Astrocyte (in vitro differentiated cells and primary cell): ENCODE data around the gene PRKCH.

ENCODE experiments used
- EZH2 ChIP-seq: IDR thresholded peaks from 2 replicates; pipeline ENCODE4 v1.6.1; 2012; ENCODE audit warnings: mild to moderate bottlenecking, low read length, inconsistent platforms; ENCODE audit not compliant: insufficient read depth
- TF ChIP-seq, protein P1 (sequence below): IDR thresholded peaks from 2 replicates; pipeline ENCODE4 v1.5.1; 2011; ENCODE audit warnings: low read depth, mild to moderate bottlenecking, inconsistent platforms, low read length, moderate library complexity; ENCODE audit not compliant: insufficient read depth

DNA sequence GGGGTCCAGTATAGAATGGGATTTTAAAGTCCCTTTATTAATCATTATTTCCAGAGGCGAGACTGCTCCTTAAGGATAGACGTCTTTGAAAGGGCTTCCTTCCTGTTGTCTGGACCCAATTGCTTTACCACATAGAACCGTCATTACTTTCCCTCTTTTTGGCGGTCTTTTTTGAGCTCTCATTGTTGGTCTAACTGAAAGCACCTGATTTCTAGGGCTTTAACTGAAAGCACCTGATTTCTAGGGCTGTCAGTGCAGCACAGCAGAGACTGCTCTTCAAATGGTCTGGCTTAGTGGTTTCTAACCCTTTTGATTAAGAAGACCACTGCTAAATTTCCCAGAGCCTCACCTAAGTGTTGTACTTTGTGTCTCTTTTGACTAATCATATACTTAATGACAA, 95.8 kb downstream of the PRKCH start:
- TF ChIP-seq, protein P1, sequence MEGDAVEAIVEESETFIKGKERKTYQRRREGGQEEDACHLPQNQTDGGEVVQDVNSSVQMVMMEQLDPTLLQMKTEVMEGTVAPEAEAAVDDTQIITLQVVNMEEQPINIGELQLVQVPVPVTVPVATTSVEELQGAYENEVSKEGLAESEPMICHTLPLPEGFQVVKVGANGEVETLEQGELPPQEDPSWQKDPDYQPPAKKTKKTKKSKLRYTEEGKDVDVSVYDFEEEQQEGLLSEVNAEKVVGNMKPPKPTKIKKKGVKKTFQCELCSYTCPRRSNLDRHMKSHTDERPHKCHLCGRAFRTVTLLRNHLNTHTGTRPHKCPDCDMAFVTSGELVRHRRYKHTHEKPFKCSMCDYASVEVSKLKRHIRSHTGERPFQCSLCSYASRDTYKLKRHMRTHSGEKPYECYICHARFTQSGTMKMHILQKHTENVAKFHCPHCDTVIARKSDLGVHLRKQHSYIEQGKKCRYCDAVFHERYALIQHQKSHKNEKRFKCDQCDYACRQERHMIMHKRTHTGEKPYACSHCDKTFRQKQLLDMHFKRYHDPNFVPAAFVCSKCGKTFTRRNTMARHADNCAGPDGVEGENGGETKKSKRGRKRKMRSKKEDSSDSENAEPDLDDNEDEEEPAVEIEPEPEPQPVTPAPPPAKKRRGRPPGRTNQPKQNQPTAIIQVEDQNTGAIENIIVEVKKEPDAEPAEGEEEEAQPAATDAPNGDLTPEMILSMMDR = no peak
- TF ChIP-seq EZH2 = no peak
